Measurements from ENCODE around the gene SMKR1. TPM values are rescaled to one million over a fixed set of nuclear protein-coding genes. Genes with fewer than 3 reads are reported as not detected.

Gene SMKR1
- total RNA-seq, 1 experiment from 2014 or later: 1.4 TPM

DNA sequence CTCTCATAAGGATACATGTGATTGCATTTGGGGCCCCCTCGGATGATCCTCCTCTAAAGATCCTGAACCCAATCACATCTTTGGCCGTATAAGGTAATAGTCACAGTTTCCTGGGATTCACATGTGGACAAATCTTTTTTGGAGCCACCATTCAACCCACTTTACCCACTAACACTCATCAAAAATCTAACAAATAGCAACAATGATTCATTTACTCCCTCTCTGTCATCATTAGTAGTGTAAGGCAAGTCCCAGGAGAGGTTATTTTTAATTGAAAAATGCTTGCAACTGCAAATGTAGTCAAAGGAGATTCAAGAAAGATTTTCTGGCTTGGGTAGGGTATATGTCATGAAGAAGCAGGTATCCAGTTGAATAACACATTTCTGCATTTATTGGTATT lies 9.9 kb upstream of the SMKR1 start:
- TF ChIP-seq, protein P1, sequence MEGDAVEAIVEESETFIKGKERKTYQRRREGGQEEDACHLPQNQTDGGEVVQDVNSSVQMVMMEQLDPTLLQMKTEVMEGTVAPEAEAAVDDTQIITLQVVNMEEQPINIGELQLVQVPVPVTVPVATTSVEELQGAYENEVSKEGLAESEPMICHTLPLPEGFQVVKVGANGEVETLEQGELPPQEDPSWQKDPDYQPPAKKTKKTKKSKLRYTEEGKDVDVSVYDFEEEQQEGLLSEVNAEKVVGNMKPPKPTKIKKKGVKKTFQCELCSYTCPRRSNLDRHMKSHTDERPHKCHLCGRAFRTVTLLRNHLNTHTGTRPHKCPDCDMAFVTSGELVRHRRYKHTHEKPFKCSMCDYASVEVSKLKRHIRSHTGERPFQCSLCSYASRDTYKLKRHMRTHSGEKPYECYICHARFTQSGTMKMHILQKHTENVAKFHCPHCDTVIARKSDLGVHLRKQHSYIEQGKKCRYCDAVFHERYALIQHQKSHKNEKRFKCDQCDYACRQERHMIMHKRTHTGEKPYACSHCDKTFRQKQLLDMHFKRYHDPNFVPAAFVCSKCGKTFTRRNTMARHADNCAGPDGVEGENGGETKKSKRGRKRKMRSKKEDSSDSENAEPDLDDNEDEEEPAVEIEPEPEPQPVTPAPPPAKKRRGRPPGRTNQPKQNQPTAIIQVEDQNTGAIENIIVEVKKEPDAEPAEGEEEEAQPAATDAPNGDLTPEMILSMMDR (IDR thresholded peaks at IDR 0.05): no peak
- TF ChIP-seq, protein P2, sequence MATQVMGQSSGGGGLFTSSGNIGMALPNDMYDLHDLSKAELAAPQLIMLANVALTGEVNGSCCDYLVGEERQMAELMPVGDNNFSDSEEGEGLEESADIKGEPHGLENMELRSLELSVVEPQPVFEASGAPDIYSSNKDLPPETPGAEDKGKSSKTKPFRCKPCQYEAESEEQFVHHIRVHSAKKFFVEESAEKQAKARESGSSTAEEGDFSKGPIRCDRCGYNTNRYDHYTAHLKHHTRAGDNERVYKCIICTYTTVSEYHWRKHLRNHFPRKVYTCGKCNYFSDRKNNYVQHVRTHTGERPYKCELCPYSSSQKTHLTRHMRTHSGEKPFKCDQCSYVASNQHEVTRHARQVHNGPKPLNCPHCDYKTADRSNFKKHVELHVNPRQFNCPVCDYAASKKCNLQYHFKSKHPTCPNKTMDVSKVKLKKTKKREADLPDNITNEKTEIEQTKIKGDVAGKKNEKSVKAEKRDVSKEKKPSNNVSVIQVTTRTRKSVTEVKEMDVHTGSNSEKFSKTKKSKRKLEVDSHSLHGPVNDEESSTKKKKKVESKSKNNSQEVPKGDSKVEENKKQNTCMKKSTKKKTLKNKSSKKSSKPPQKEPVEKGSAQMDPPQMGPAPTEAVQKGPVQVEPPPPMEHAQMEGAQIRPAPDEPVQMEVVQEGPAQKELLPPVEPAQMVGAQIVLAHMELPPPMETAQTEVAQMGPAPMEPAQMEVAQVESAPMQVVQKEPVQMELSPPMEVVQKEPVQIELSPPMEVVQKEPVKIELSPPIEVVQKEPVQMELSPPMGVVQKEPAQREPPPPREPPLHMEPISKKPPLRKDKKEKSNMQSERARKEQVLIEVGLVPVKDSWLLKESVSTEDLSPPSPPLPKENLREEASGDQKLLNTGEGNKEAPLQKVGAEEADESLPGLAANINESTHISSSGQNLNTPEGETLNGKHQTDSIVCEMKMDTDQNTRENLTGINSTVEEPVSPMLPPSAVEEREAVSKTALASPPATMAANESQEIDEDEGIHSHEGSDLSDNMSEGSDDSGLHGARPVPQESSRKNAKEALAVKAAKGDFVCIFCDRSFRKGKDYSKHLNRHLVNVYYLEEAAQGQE (IDR thresholded peaks at IDR 0.05; ENCODE audit: insufficient read depth in 1 of 2, low read depth in 2 of 2, low read length in 1 of 2): no peak
- TF ChIP-seq SIN3A (IDR thresholded peaks at IDR 0.05; ENCODE audit: borderline replicate concordance, insufficient read depth, low read depth, low read length) (no peak), TCF7L2 (IDR thresholded peaks at IDR 0.05; ENCODE audit: low read depth, low read length) (no peak), POLR2AphosphoS5 (IDR thresholded peaks at IDR 0.05; ENCODE audit: low read depth, low read length) (no peak)
- no peaks in the 10 kb centered on the region for H3K36me3 ChIP-seq (ENCODE audit: control insufficient read depth, insufficient read depth, low read length)
- no peaks in the 10 kb centered on the region for H3K9me3 ChIP-seq (ENCODE audit: control insufficient read depth, insufficient read depth, low read depth, low read length)
- no TSS peak for BruUV-seq (replicated peaks)
- H3K27me3 ChIP-seq (ENCODE audit: control insufficient read depth, insufficient read depth, low read length): no peaks in the 10 kb centered on the region
- H3K4me3 ChIP-seq (ENCODE audit: low read depth in 2 of 2, low read length in 2 of 2): no peak overlapping the region
- DNase-seq (ENCODE audit: low read depth, low spot score) (no peak), ATAC-seq (no peak)
- POLR2A ChIA-PET: no interaction called here
- intact Hi-C loops (cut with micrococcal nuclease; ENCODE audit: unreplicated experiment): no loop called here
- no peak overlapping the region for H3K27ac ChIP-seq (ENCODE audit: low read length)
- CTCF ChIA-PET: no interaction called here
- in situ Hi-C loops (cut with HindIII; ENCODE audit: low pct_unique_long_range_greater_than_20kb, low sequenced_read_pairs): no loop called here
- no peaks in the 10 kb centered on the region for H3K4me1 ChIP-seq (ENCODE audit: control insufficient read depth, insufficient read depth, low read length)

- DNase-seq (ENCODE audit: low read depth, low spot score): no peak
- no peaks in the 10 kb centered on the region for H3K9me3 ChIP-seq (ENCODE audit: control insufficient read depth, insufficient read depth, low read depth, low read length)
- H3K4me3 ChIP-seq (ENCODE audit: low read depth in 2 of 2, low read length in 2 of 2): no peak overlapping the region
- CTCF ChIA-PET: no interaction called here
- peak; percentile 55; the same call in 1 of the 2 replicates for ATAC-seq
- no peak overlapping the region for H3K27ac ChIP-seq (ENCODE audit: low read length)
- BruUV-seq (replicated peaks): no TSS peak
- intact Hi-C loops (cut with micrococcal nuclease; ENCODE audit: unreplicated experiment) (no loop called here), in situ Hi-C loops (cut with HindIII; ENCODE audit: low pct_unique_long_range_greater_than_20kb, low sequenced_read_pairs) (no loop called here)
- TF ChIP-seq TCF7L2 (IDR thresholded peaks at IDR 0.05; ENCODE audit: low read depth, low read length) (no peak), SIN3A (IDR thresholded peaks at IDR 0.05; ENCODE audit: borderline replicate concordance, insufficient read depth, low read depth, low read length) (no peak), POLR2AphosphoS5 (IDR thresholded peaks at IDR 0.05; ENCODE audit: low read depth, low read length) (no peak)
- TF ChIP-seq, protein P1 (IDR thresholded peaks at IDR 0.05): peak; percentile 18; the same call in 1 of the 2 replicates
- TF ChIP-seq, protein P2 (IDR thresholded peaks at IDR 0.05; ENCODE audit: insufficient read depth in 1 of 2, low read depth in 2 of 2, low read length in 1 of 2): no peak
- no peaks in the 10 kb centered on the region for H3K27me3 ChIP-seq (ENCODE audit: control insufficient read depth, insufficient read depth, low read length)
- H3K36me3 ChIP-seq (ENCODE audit: control insufficient read depth, insufficient read depth, low read length): no peaks in the 10 kb centered on the region
- POLR2A ChIA-PET: no interaction called here
- H3K4me1 ChIP-seq (ENCODE audit: control insufficient read depth, insufficient read depth, low read length): no peaks in the 10 kb centered on the region
These were observed 8.8 kb upstream of the SMKR1 start for GRCh38 chr7:129493555-129493954.

Data from Panc1 (cell line).